Hepatocyte (in vitro differentiated cells): Measurements from ENCODE around the gene C1R. TPM values are rescaled to one million over a fixed set of nuclear protein-coding genes. Genes with fewer than 3 reads are reported as not detected.

Experiments used
- DNase-seq: peaks from one replicate; pipeline ENCODE4 v3.0.0-alpha.2; 2016; ENCODE audit warnings: low spot score
- H2AFZ ChIP-seq: fragments of 200-600 bp; sonication (generic); 2 replicates; pipeline ENCODE4 v1.6.0; 2016; ENCODE audit warnings: antibody characterized with exemption, mild to moderate bottlenecking
- H3K27ac ChIP-seq: fragments of 200-600 bp; sonication (generic); 2 replicates; pipeline ENCODE4 v1.5.1; 2016; ENCODE audit warnings: mild to moderate bottlenecking
- H3K27me3 ChIP-seq: fragments of 200-600 bp; sonication (generic); 2 replicates; pipeline ENCODE4 v1.6.1; 2016
- H3K36me3 ChIP-seq: fragments of 200-600 bp; sonication (generic); replicated peaks from 2 replicates; pipeline ENCODE4 v1.5.1; 2016; ENCODE audit warnings: low read depth; ENCODE audit not compliant: insufficient read depth
- H3K4me1 ChIP-seq: fragments of 200-600 bp; sonication (generic); 2 replicates; pipeline ENCODE4 v1.5.1; 2016; ENCODE audit warnings: mild to moderate bottlenecking, moderate library complexity; ENCODE audit not compliant: insufficient read depth
- H3K4me2 ChIP-seq: fragments of 200-600 bp; sonication (generic); 2 replicates; pipeline ENCODE4 v1.6.0; 2016
- H3K4me3 ChIP-seq: fragments of 200-600 bp; sonication (generic); 2 replicates; pipeline ENCODE4 v1.5.1; 2016; ENCODE audit warnings: mild to moderate bottlenecking
- H3K79me2 ChIP-seq: fragments of 200-600 bp; sonication (generic); 2 replicates; pipeline ENCODE4 v1.6.0; 2017; ENCODE audit warnings: mild to moderate bottlenecking
- H3K9me2 ChIP-seq: fragments of 200-600 bp; sonication (generic); replicated peaks from 2 replicates; pipeline ENCODE4 v1.6.0; 2017; ENCODE audit warnings: mild to moderate bottlenecking; ENCODE audit not compliant: insufficient read depth
- H3K9me3 ChIP-seq: fragments of 200-600 bp; sonication (generic); 2 replicates; pipeline ENCODE4 v1.5.1; 2016; ENCODE audit warnings: low read depth, mild to moderate bottlenecking
- H4K20me1 ChIP-seq: fragments of 200-600 bp; sonication (generic); 2 replicates; pipeline ENCODE4 v1.6.0; 2016; ENCODE audit warnings: mild to moderate bottlenecking; ENCODE audit not compliant: insufficient read depth, poor library complexity, severe bottlenecking
- CTCF ChIP-seq: fragments of 200-600 bp; sonication (generic); IDR thresholded peaks from 2 replicates; pipeline ENCODE4 v1.5.1; 2016; ENCODE audit warnings: antibody characterized with exemption, mild to moderate bottlenecking; ENCODE audit not compliant: poor library complexity
- EZH2 ChIP-seq: fragments of 200-600 bp; sonication (generic); IDR thresholded peaks from 2 replicates; pipeline ENCODE4 v1.6.1; 2016; ENCODE audit warnings: antibody characterized with exemption, mild to moderate bottlenecking, borderline replicate concordance
- EZH2phosphoT487 ChIP-seq: fragments of 200-600 bp; sonication (generic); IDR thresholded peaks from one replicate; pipeline ENCODE4 v1.6.1; 2018; ENCODE audit warnings: antibody characterized with exemption, mild to moderate bottlenecking, low read depth, moderate library complexity; ENCODE audit not compliant: unreplicated experiment, severe bottlenecking
- WGBS: methylation state at CpG from one replicate; pipeline ENCODE4 v1.1.6; 2016; ENCODE audit warnings: low lambda C conversion rate; ENCODE audit errors: missing lambda C conversion rate; 5-methylcytosine and 5-hydroxymethylcytosine counted together
- polyA plus RNA-seq: library from polyadenylated mRNA; unstranded; fragments of >200 nt; fragmentation: Nextera tagmentation; extraction: Ambion mirVana; gene quantifications from 2 replicates; pipeline ENCODE4 v1.2.1, GENCODE V29; 2016
- total RNA-seq: library from RNA; depleted of rRNA; stranded (reverse); fragments of >200 nt; gene quantifications from 2 replicates; pipeline ENCODE4 v1.2.3, GENCODE V29; 2014

C1R gene
- total and polyA plus RNA-seq, 2 experiments from 2014 or later, result 80.1 to 89.6 TPM

GRCh38 chr12:7118881-7119280 lies 26.6 kb upstream of the C1R start:
- Histone ChIP-seq H4K20me1 (no peaks in the 10 kb centered on the region), H3K4me3 (no peak overlapping the region)
- 83% methylated on average over 3 of the region's 3 CpGs for WGBS

GRCh38 chr12:7117670-7118069 lies 25.4 kb upstream of the C1R start:
- Histone ChIP-seq H3K9me2 (no peaks in the 10 kb centered on the region), H3K36me3 (no peaks in the 10 kb centered on the region), H3K27ac (no peak overlapping the region), H2AFZ (no peak overlapping the region), H3K4me1 (peaks cover 4% of the 10 kb centered on the region), H3K9me3 (no peaks in the 10 kb centered on the region), H4K20me1 (no peaks in the 10 kb centered on the region), H3K4me2 (no peak overlapping the region), H3K27me3 (no peaks in the 10 kb centered on the region), H3K79me2 (no peaks in the 10 kb centered on the region), H3K4me3 (no peak overlapping the region)
- 91% methylated on average over 3 of the region's 3 CpGs for WGBS
- no peak for DNase-seq
- TF ChIP-seq EZH2phosphoT487 (no peak), CTCF (no peak), EZH2 (no peak)

More at GRCh38 chr12:7118881-7119280, 26.6 kb upstream of the C1R start:
- Histone ChIP-seq H3K4me2 (no peak overlapping the region), H3K27ac (no peak overlapping the region), H3K27me3 (no peaks in the 10 kb centered on the region), H3K36me3 (no peaks in the 10 kb centered on the region), H2AFZ (no peak overlapping the region), H3K9me3 (no peaks in the 10 kb centered on the region), H3K79me2 (no peaks in the 10 kb centered on the region), H3K4me1 (no peaks in the 10 kb centered on the region), H3K9me2 (no peaks in the 10 kb centered on the region)
- no peak for DNase-seq
- TF ChIP-seq CTCF, result no peak
- no peak for TF ChIP-seq EZH2phosphoT487
- TF ChIP-seq EZH2, result no peak

GRCh38 chr12:7116916-7117315 lies 24.7 kb upstream of the C1R start:
- Histone ChIP-seq H3K36me3 (no peaks in the 10 kb centered on the region), H3K27ac (no peak overlapping the region), H3K27me3 (no peaks in the 10 kb centered on the region), H4K20me1 (no peaks in the 10 kb centered on the region), H2AFZ (no peak overlapping the region), H3K79me2 (no peaks in the 10 kb centered on the region), H3K9me2 (no peaks in the 10 kb centered on the region), H3K4me1 (peaks cover 4% of the 10 kb centered on the region), H3K9me3 (no peaks in the 10 kb centered on the region), H3K4me2 (no peak overlapping the region), H3K4me3 (no peak overlapping the region)
- 95% methylated on average over 9 of the region's 9 CpGs for WGBS
- DNase-seq, result no peak
- TF ChIP-seq EZH2 (no peak), CTCF (no peak), EZH2phosphoT487 (no peak)

- Histone ChIP-seq H3K36me3 (no peaks in the 10 kb centered on the region), H3K4me3 (no peak overlapping the region), H3K4me2 (no peak overlapping the region), H3K79me2 (peaks cover 2% of the 10 kb centered on the region), H3K27me3 (no peaks in the 10 kb centered on the region), H3K27ac (no peak overlapping the region), H3K9me2 (no peaks in the 10 kb centered on the region), H3K4me1 (peaks cover 4% of the 10 kb centered on the region), H3K9me3 (no peaks in the 10 kb centered on the region), H4K20me1 (no peaks in the 10 kb centered on the region), H2AFZ (no peak overlapping the region)
- no peak for DNase-seq
- WGBS, result 89% methylated on average over 3 of the region's 3 CpGs
- no peak for TF ChIP-seq EZH2phosphoT487
- no peak for TF ChIP-seq EZH2
- TF ChIP-seq CTCF, result no peak
These were observed 24.0 kb upstream of the C1R start for GRCh38 chr12:7116196-7116595.
